H1 (cell line): ENCODE data around the gene KIF13A. TPM values are rescaled to one million over a fixed set of nuclear protein-coding genes. Genes with fewer than 3 reads are reported as not detected.

ENCODE experiments used
- CTCF ChIA-PET: fragments of 300-600 bp; sonication (Branson Sonifier 250); formaldehyde crosslinking; loops from one replicate; lab custom pipeline; 2021; ENCODE audit not compliant: partially characterized antibody; lab: Charles Lee
- POLR2A ChIA-PET: fragments of 300-600 bp; sonication (Branson Sonifier 250); formaldehyde crosslinking; loops from one replicate; lab custom pipeline; 2021; ENCODE audit warnings: inconsistent platforms; ENCODE audit not compliant: partially characterized antibody; lab: Charles Lee
- DNase-seq, 2 experiments: peaks; one replicate each; pipeline versions ENCODE4 v3.0.0 to v3.0.0-alpha.2; 2010 to 2022; ENCODE audit warnings: low spot score in 2 of 2, low read depth in 1 of 2, mixed read lengths in 1 of 2
- FAIRE-seq: peaks from 2 replicates; lab custom pipeline; 2011; peaks lifted over from hg19 to GRCh38; lab: Jason Lieb, UNC
- H2AFZ ChIP-seq: 2 replicates; pipeline ENCODE4 v1.8.1; 2012; ENCODE audit warnings: low read length, inconsistent platforms
- H2AK5ac ChIP-seq: 2 replicates; pipeline ENCODE4 v1.6.1; 2013; ENCODE audit warnings: low read depth, low read length
- H2BK120ac ChIP-seq: replicated peaks from 2 replicates; pipeline ENCODE3; 2013; ENCODE audit warnings: low read depth, low read length, inconsistent platforms
- H2BK12ac ChIP-seq: 2 replicates; pipeline ENCODE4 v1.6.1; 2013; ENCODE audit warnings: low read depth, low read length
- H2BK15ac ChIP-seq: 2 replicates; pipeline ENCODE4 v1.6.1; 2013; ENCODE audit warnings: low read length
- H2BK20ac ChIP-seq: 2 replicates; pipeline ENCODE4 v1.6.1; 2013; ENCODE audit warnings: low read length
- H2BK5ac ChIP-seq: 2 replicates; pipeline ENCODE4 v1.6.1; 2013; ENCODE audit warnings: low read depth, low read length
- H3K14ac ChIP-seq: 2 replicates; pipeline ENCODE4 v1.6.1; 2013; ENCODE audit warnings: inconsistent platforms; ENCODE audit not compliant: insufficient read length
- H3K18ac ChIP-seq: 2 replicates; pipeline ENCODE4 v1.6.1; 2013; ENCODE audit warnings: low read length; ENCODE audit errors: extremely low read depth
- H3K23ac ChIP-seq: 2 replicates; pipeline ENCODE4 v1.6.1; 2013; ENCODE audit warnings: inconsistent platforms; ENCODE audit not compliant: insufficient read length
- H3K23me2 ChIP-seq: 2 replicates; pipeline ENCODE4 v1.6.1; 2013; ENCODE audit warnings: low read depth, low read length
- H3K27ac ChIP-seq: 2 replicates; pipeline ENCODE4 v1.6.1; 2011; ENCODE audit warnings: low read depth, low read length, inconsistent platforms
- H3K27me3 ChIP-seq, 4 experiments: replicated peaks in 1 of 4; 1 replicate in 1 of 4; 2 replicates in 3 of 4; pipeline versions ENCODE4 v1.6.1 to v1.8.1; 2011 to 2013; ENCODE audit warnings: low read length in 3 of 4, mild to moderate bottlenecking in 3 of 4, inconsistent platforms in 2 of 4, mixed read lengths in 2 of 4, moderate library complexity in 1 of 4; ENCODE audit not compliant: control insufficient read depth in 3 of 4, insufficient read depth in 3 of 4; ENCODE audit errors: extremely low read depth in 1 of 4
- H3K36me3 ChIP-seq, 4 experiments: 2 replicates each; pipeline versions ENCODE4 v1.6.1 to v1.8.1; 2011 to 2013; ENCODE audit warnings: mild to moderate bottlenecking in 4 of 4, low read length in 3 of 4, moderate library complexity in 2 of 4, control low read depth in 1 of 4, inconsistent platforms in 1 of 4; ENCODE audit not compliant: insufficient read depth in 4 of 4, control insufficient read depth in 2 of 4
- H3K4ac ChIP-seq: replicated peaks from 2 replicates; pipeline ENCODE3; 2013; ENCODE audit warnings: low read length, low read depth, mixed read lengths, inconsistent platforms; ENCODE audit not compliant: insufficient read length
- H3K4me1 ChIP-seq, 4 experiments: replicated peaks in 1 of 4; 1 replicate in 1 of 4; 2 replicates in 3 of 4; pipeline versions ENCODE4 v1.6.1 to v1.8.1; 2011 to 2013; ENCODE audit warnings: low read length in 3 of 4, inconsistent platforms in 2 of 4, mixed read lengths in 1 of 4; ENCODE audit not compliant: insufficient read depth in 4 of 4, control insufficient read depth in 3 of 4
- H3K4me2 ChIP-seq, 2 experiments: 2 replicates each; pipeline versions ENCODE4 v1.6.1 to v1.8.1; 2011 to 2013; ENCODE audit warnings: low read depth in 2 of 2, low read length in 2 of 2, control low read depth in 1 of 2, inconsistent platforms in 1 of 2, mild to moderate bottlenecking in 1 of 2; ENCODE audit not compliant: insufficient read depth in 1 of 2
- H3K4me3 ChIP-seq, 4 experiments: fragments of 200-600, 300-600 bp in 1 of 4; sonication (generic), shearing (Covaris generic), sonication (Bioruptor Twin) in 1 of 4; 2 replicates each; pipeline versions ENCODE4 v1.5.1 to v1.8.1; 2011 to 2016; ENCODE audit warnings: low read length in 4 of 4, low read depth in 3 of 4, control low read depth in 2 of 4, inconsistent platforms in 2 of 4, mild to moderate bottlenecking in 2 of 4, mixed read lengths in 1 of 4, moderate library complexity in 1 of 4; ENCODE audit not compliant: insufficient read depth in 2 of 4; ENCODE audit errors: extremely low read depth in 1 of 4
- H3K56ac ChIP-seq: replicated peaks from 2 replicates; pipeline ENCODE3; 2013; ENCODE audit warnings: low read depth, mild to moderate bottlenecking, mixed read lengths, low read length, inconsistent platforms; ENCODE audit not compliant: insufficient read length
- H3K79me1 ChIP-seq: 2 replicates; pipeline ENCODE4 v1.6.1; 2013; ENCODE audit warnings: low read depth, low read length, control low read depth
- H3K79me2 ChIP-seq, 2 experiments: 2 replicates each; pipeline versions ENCODE4 v1.6.1 to v1.8.1; 2012 to 2013; ENCODE audit warnings: low read length in 2 of 2, mild to moderate bottlenecking in 2 of 2, inconsistent platforms in 1 of 2; ENCODE audit not compliant: insufficient read depth in 2 of 2, control insufficient read depth in 1 of 2
- H3K9ac ChIP-seq, 4 experiments: replicated peaks in 1 of 4; 1 replicate in 1 of 4; 2 replicates in 3 of 4; pipeline versions ENCODE4 v1.6.1 to v1.8.1; 2011 to 2013; ENCODE audit warnings: low read depth in 3 of 4, low read length in 3 of 4, control low read depth in 2 of 4, mild to moderate bottlenecking in 2 of 4, moderate library complexity in 2 of 4, inconsistent platforms in 1 of 4; ENCODE audit errors: extremely low read depth in 1 of 4
- H3K9me3 ChIP-seq, 2 experiments: 2 replicates each; pipeline versions ENCODE4 v1.6.1 to v1.8.1; 2012 to 2013; ENCODE audit warnings: mild to moderate bottlenecking in 2 of 2, moderate library complexity in 2 of 2, control low read depth in 1 of 2, inconsistent platforms in 1 of 2, low read depth in 1 of 2, low read length in 1 of 2, mixed read lengths in 1 of 2; ENCODE audit not compliant: insufficient read depth in 2 of 2
- H4K20me1 ChIP-seq, 2 experiments: replicated peaks in 1 of 2; 2 replicates each; pipeline versions ENCODE3 to v1.8.1; 2011 to 2013; ENCODE audit warnings: inconsistent platforms in 2 of 2, low read length in 2 of 2, mild to moderate bottlenecking in 1 of 2; ENCODE audit not compliant: insufficient read depth in 2 of 2, control insufficient read depth in 1 of 2
- H4K5ac ChIP-seq: 2 replicates; pipeline ENCODE4 v1.6.1; 2013; ENCODE audit warnings: low read length, low read depth, mixed read lengths, inconsistent platforms; ENCODE audit not compliant: insufficient read length
- H4K8ac ChIP-seq: 2 replicates; pipeline ENCODE4 v1.8.0; 2013; ENCODE audit warnings: mild to moderate bottlenecking, moderate library complexity, low read length, inconsistent platforms; ENCODE audit not compliant: insufficient read depth; ENCODE audit errors: extremely low read depth
- H4K91ac ChIP-seq: replicated peaks from 2 replicates; pipeline ENCODE3; 2013; ENCODE audit warnings: low read length, mixed read lengths, inconsistent platforms; ENCODE audit not compliant: insufficient read length
- GTF2F1 ChIP-seq: IDR thresholded peaks from 2 replicates; pipeline ENCODE4 v1.6.1; 2012; ENCODE audit warnings: low read depth, low read length, improper control_type of control experiment, borderline replicate concordance
- POLR2AphosphoS5 ChIP-seq: IDR thresholded peaks from 2 replicates; pipeline ENCODE4 v1.6.1; 2011; ENCODE audit warnings: low read depth, low read length
- RNF2 ChIP-seq: fragments of 200-900, 300-1000 bp; sonication (generic); IDR thresholded peaks from 2 replicates; pipeline ENCODE4 v1.7.1; 2016; ENCODE audit warnings: borderline replicate concordance, low read depth, mild to moderate bottlenecking, antibody characterized with exemption, low read length; ENCODE audit not compliant: poor library complexity, severe bottlenecking; ENCODE audit errors: missing control alignments
- SIN3A ChIP-seq, 2 experiments: IDR thresholded peaks in 1 of 2; conservative IDR thresholded peaks in 1 of 2; 2 replicates each; pipeline ENCODE4 v1.6.1; 2011 to 2012; ENCODE audit warnings: low read length in 2 of 2, improper control_type of control experiment in 1 of 2, low read depth in 1 of 2, mild to moderate bottlenecking in 1 of 2
- SRF ChIP-seq: IDR thresholded peaks from 2 replicates; pipeline ENCODE4 v1.6.1; 2011; ENCODE audit warnings: mild to moderate bottlenecking, low read depth, low read length, moderate library complexity
- WGBS, 2 experiments: shearing (Covaris generic) in 1 of 2; methylation state at CpG; one replicate each; pipeline versions ENCODE4 v1.1.6 to v1.1.7; 2013 to 2015; ENCODE audit warnings: low lambda C conversion rate in 2 of 2, mixed read lengths in 2 of 2, inconsistent platforms in 1 of 2, low coverage in 1 of 2, missing lambda C conversion rate in 1 of 2; ENCODE audit not compliant: insufficient replicate concordance in 2 of 2, insufficient coverage in 1 of 2, insufficient read length in 1 of 2; ENCODE audit errors: extremely low coverage in 1 of 2, missing lambda C conversion rate in 1 of 2; 5-methylcytosine and 5-hydroxymethylcytosine counted together
- polyA plus RNA-seq, 7 experiments: library from polyadenylated mRNA; depleted of rRNA in 3 of 7; stranded (reverse) in 5 of 7; unstranded in 2 of 7; fragments of >200 nt in 5 of 7; fragments of 200-250 nt in 2 of 7; gene quantifications; 1 replicate in 5 of 7; 2 replicates in 1 of 7; 4 replicates in 1 of 7; pipeline versions ENCODE4 v1.2.1 to v1.2.3, GENCODE V29; 2011 to 2013; ENCODE audit warnings: missing spikeins in 2 of 7, mixed read lengths in 2 of 7
- total RNA-seq: library from RNA; stranded (reverse); fragmentation: NEBNext Ultra II Directional; extraction: Animal tissue kit (Norgen Biotek cat#: 25700); gene quantifications from 2 replicates; pipeline ENCODE4 v1.2.1, GENCODE V29; 2021
- TF ChIP-seq, protein P1 (sequence below): IDR thresholded peaks from 2 replicates; pipeline ENCODE4 v1.6.1; 2012; ENCODE audit warnings: inconsistent platforms

KIF13A gene
- total and polyA plus RNA-seq, 2 of the 8 experiments (the other 6 are each of a cell fraction or from before 2014, with no cell fraction given) = 14.7 to 40.8 TPM

DNA sequence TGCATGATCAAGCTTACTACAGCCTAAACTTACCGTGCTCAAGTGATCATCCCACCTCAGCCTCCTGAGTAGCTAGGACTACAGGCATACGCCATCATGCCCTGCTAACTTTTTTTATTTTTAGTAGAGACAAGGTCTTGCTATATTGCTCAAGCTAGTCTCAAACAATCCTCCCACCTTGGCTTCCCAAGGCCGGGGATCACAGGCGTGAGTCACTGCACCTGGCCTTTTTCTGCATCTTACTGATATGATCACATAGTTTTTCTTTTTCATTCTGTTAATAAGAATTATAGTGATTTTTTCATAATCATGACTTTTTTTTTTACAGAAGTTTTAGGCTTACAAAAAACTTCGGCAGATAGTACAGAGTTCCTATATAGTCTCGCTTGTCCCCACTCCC, 93.2 kb downstream of the KIF13A start:
- no peak overlapping the region for H3K18ac ChIP-seq
- H2BK120ac ChIP-seq = no peak overlapping the region
- no peak for TF ChIP-seq RNF2
- no peak for TF ChIP-seq SRF
- no peak for TF ChIP-seq POLR2AphosphoS5
- TF ChIP-seq GTF2F1 = no peak
- TF ChIP-seq, protein P1, sequence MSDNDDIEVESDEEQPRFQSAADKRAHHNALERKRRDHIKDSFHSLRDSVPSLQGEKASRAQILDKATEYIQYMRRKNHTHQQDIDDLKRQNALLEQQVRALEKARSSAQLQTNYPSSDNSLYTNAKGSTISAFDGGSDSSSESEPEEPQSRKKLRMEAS = no peak
- no peak for TF ChIP-seq SIN3A (conservative IDR thresholded peaks at IDR 0.05 in 1 of 2, IDR thresholded peaks at IDR 0.05 in 1 of 2; ENCODE audit: low read depth in 1 of 2, low read length in 2 of 2)
- ChIA-PET CTCF (interaction anchor here (1.2 kb wide), 1 partner anchor 20 kb away, joined by 3 read pairs; no protein-coding TSS in a partner anchor), POLR2A (interaction anchor here (0.7 kb wide), 1 partner anchor 187 kb away, joined by 3 read pairs; the partner anchor contains the start of gene NUP153)
- H2BK20ac ChIP-seq = no peak overlapping the region
- H3K27ac ChIP-seq = no peak overlapping the region
- H2AFZ ChIP-seq = no peak overlapping the region
- no peak overlapping the region for H2AK5ac ChIP-seq
- H4K8ac ChIP-seq = no peak overlapping the region
- H3K56ac ChIP-seq = no peak overlapping the region
- no peaks in the 10 kb centered on the region for H4K20me1 ChIP-seq
- no peak for DNase-seq
- H3K4me3 ChIP-seq = no peak overlapping the region
- no peak overlapping the region for H4K91ac ChIP-seq
- no peak overlapping the region for H3K4ac ChIP-seq
- H3K14ac ChIP-seq = no peak overlapping the region
- no peaks in the 10 kb centered on the region for H3K23me2 ChIP-seq
- peaks cover 0 to 7% of the 10 kb centered on the region in 2 experiments; a peak in 1 of 4 replicates for H3K79me2 ChIP-seq
- no peak overlapping the region for H3K4me2 ChIP-seq
- peaks cover 17 to 20% of the 10 kb centered on the region in 2 experiments; a peak in 3 of 4 replicates for H3K9me3 ChIP-seq
- no peak overlapping the region for H3K9ac ChIP-seq
- no peaks in the 10 kb centered on the region for H3K4me1 ChIP-seq
- 87% methylated on average over 6 of the region's 6 CpGs; no CpG with 5 or more reads in 1 of the 2 experiments for WGBS, 2 experiments
- H3K27me3 ChIP-seq = no peaks in the 10 kb centered on the region
- no peak for FAIRE-seq
- no peak overlapping the region for H2BK15ac ChIP-seq
- no peaks in the 10 kb centered on the region for H3K79me1 ChIP-seq
- no peak overlapping the region for H2BK5ac ChIP-seq
- no peak overlapping the region for H4K5ac ChIP-seq
- H2BK12ac ChIP-seq = no peak overlapping the region
- H3K23ac ChIP-seq = no peak overlapping the region
- H3K36me3 ChIP-seq = peaks cover 0 to 35% (median 11%) of the 10 kb centered on the region in 4 experiments; a peak in 5 of 8 replicates
